ENCODE measurements around the gene GID8. TPM values are rescaled to one million over a fixed set of nuclear protein-coding genes. Genes with fewer than 3 reads are reported as not detected.

GID8 gene
- total and polyA plus RNA-seq, 9 of the 15 experiments (the other 6 are each of a cell fraction or from before 2014, with no cell fraction given): 7.5 to 31.6 (median 22.2) TPM

- TF ChIP-seq E2F5 (CRISPR knock-in tag; IDR thresholded peaks at IDR 0.05) (no peak), ZNF512 (tag; IDR thresholded peaks at IDR 0.05) (no peak), RFX5 (IDR thresholded peaks at IDR 0.05; ENCODE audit: low read depth, low read length) (no peak), ZNF24 (IDR thresholded peaks at IDR 0.05) (no peak), ZNF384 (IDR thresholded peaks at IDR 0.05; ENCODE audit: low read depth, low read length) (no peak), BRF2 (IDR thresholded peaks at IDR 0.05; ENCODE audit: borderline replicate concordance, insufficient read depth, insufficient read length) (no peak), ARID2 (IDR thresholded peaks at IDR 0.05) (peak; percentile 36; the same call in 1 of the 2 replicates), ZNF318 (IDR thresholded peaks at IDR 0.05; ENCODE audit: borderline replicate concordance in 1 of 2, low read depth in 1 of 2) (no peak), ATF4 (CRISPR knock-in tag; IDR thresholded peaks at IDR 0.05) (no peak), BACH1 (tag; IDR thresholded peaks at IDR 0.05) (no peak), ZSCAN32 (CRISPR knock-in tag; IDR thresholded peaks at IDR 0.05) (no peak), HLTF (IDR thresholded peaks at IDR 0.05) (no peak), ZC3H11A (IDR thresholded peaks at IDR 0.05; ENCODE audit: low read depth, low read length) (no peak), ZFP30 (CRISPR knock-in tag; IDR thresholded peaks at IDR 0.05; ENCODE audit: borderline replicate concordance) (no peak), RFX7 (CRISPR knock-in tag; IDR thresholded peaks at IDR 0.05) (no peak), ZNF644 (tag; IDR thresholded peaks at IDR 0.05; ENCODE audit: low read depth) (no peak)
Observed at GRCh38 chr20:62900052-62900691, 37.8 kb upstream of the GID8 start (continued).
